Immature natural killer cell (primary cell): Measurements from ENCODE around the gene CDC42EP1. TPM values are rescaled to one million over a fixed set of nuclear protein-coding genes. Genes with fewer than 3 reads are reported as not detected.
"Not testable (repeated sequence)": the region's sequence is repeated elsewhere in the genome, so short reads cannot be mapped to it uniquely, and the experiment has no call there.

Experiments
- DNase-seq, 3 donors: peaks; one replicate each; pipeline ENCODE4 v3.0.0; 2022; ENCODE audit warnings: mixed read lengths in 1 of 3
- H3K27ac Mint-ChIP-seq, 6 donors: one replicate each; pipeline ENCODE4 v1.8.0; 2020; ENCODE audit warnings: mixed read lengths in 6 of 6, mild to moderate bottlenecking in 5 of 6, inconsistent platforms in 4 of 6, moderate library complexity in 3 of 6
- H3K27me3 Mint-ChIP-seq, 3 donors: one replicate each; pipeline ENCODE4 v1.8.0; 2020 to 2021; ENCODE audit warnings: low read depth in 3 of 3, mild to moderate bottlenecking in 3 of 3, mixed read lengths in 3 of 3, moderate library complexity in 3 of 3, inconsistent platforms in 1 of 3
- H3K36me3 Mint-ChIP-seq, 3 donors: one replicate each; pipeline ENCODE4 v1.8.0; 2020; ENCODE audit warnings: mixed read lengths in 3 of 3, inconsistent platforms in 2 of 3, mild to moderate bottlenecking in 2 of 3
- H3K4me1 Mint-ChIP-seq, 2 donors: one replicate each; pipeline ENCODE4 v1.8.0; 2020; ENCODE audit warnings: inconsistent platforms in 2 of 2, mild to moderate bottlenecking in 2 of 2, mixed read lengths in 2 of 2, moderate library complexity in 1 of 2
- H3K4me3 Mint-ChIP-seq, 5 donors: one replicate each; pipeline ENCODE4 v1.8.0; 2020; ENCODE audit warnings: mild to moderate bottlenecking in 5 of 5, mixed read lengths in 5 of 5, inconsistent platforms in 3 of 5, moderate library complexity in 3 of 5
- H3K9me3 Mint-ChIP-seq, 6 donors: one replicate each; pipeline ENCODE4 v1.8.0; 2020; ENCODE audit warnings: mild to moderate bottlenecking in 6 of 6, mixed read lengths in 6 of 6, inconsistent platforms in 4 of 6, moderate library complexity in 3 of 6
- polyA plus RNA-seq, 3 donors: library from polyadenylated mRNA; unstranded; fragments of 300-500 nt; fragmentation: Illumina TruSeq; gene quantifications; one replicate each; pipeline ENCODE4 v1.2.3, GENCODE V29; 2021

The CDC42EP1 gene
- polyA plus RNA-seq, 3 donors from 2014 or later = 0.17 to 0.40 TPM; not detected in 1

DNA sequence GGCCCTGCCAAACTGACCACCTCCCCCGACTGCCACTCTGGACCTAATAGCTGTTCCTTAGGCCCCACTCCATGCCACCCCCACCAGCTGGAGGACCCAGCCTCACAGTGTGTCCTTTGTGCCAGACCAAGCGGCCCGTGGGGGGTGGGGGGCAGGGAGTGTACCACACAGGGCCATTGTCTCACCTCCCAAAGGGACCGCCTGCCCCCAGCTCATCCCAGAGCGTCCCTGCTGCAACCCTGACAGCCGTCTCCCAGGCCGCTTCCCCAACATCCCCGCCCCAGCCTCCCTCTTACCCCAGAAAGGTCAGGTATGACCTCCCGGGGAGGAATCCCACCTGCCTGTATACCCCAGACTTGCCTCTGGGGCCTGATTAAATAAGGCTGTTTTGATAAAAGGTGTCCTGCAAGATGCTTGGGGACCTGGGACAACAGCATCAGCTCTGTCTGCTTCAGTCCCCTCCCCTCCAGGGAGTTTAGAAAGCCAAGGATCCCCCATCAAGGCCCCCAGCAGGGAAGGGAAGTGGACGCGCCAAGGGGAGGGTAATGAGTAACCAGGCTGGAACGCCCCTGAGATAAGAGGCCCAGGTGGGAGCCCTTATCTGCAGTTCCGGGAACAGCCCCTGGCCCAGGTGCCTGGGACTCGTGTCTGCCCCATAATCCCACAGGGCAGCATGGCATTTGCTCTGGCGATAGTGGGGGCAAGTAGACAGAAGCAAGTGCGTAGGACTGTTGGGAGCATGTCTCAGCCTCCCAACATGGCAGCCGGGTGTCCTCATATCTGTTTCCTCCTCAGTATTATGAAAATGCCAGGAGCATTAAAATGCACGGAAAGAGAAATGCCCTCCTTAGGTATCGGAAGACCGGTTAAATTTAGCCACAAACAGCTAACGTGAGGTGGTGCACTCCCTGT lies 9.0 kb downstream of the CDC42EP1 start:
- no peak overlapping the region for H3K4me3 Mint-ChIP-seq
- H3K27me3 Mint-ChIP-seq = peaks cover 5 to 10% (median 6%) of the 10 kb centered on the region in 3 donors
- peaks cover 22 to 25% of the 10 kb centered on the region in 2 donors for H3K4me1 Mint-ChIP-seq
- peaks cover 0 to 3% (median 0%) of the 10 kb centered on the region in 3 donors for H3K36me3 Mint-ChIP-seq
- H3K9me3 Mint-ChIP-seq = no peaks in the 10 kb centered on the region
- DNase-seq = no peak
- no peak overlapping the region for H3K27ac Mint-ChIP-seq

GRCh38 chr22:37569921-37570660 lies 9.8 kb downstream of the CDC42EP1 start:
- no peaks in the 10 kb centered on the region for H3K9me3 Mint-ChIP-seq
- DNase-seq = no peak
- H3K4me1 Mint-ChIP-seq = peaks cover 22 to 24% of the 10 kb centered on the region in 2 donors
- H3K4me3 Mint-ChIP-seq = no peak overlapping the region
- H3K36me3 Mint-ChIP-seq = peaks cover 0 to 3% (median 0%) of the 10 kb centered on the region in 3 donors
- H3K27me3 Mint-ChIP-seq = peaks cover 6 to 12% (median 6%) of the 10 kb centered on the region in 3 donors
- peak overlapping the region in 1 of 6 donors; percentile 68 for H3K27ac Mint-ChIP-seq

DNA sequence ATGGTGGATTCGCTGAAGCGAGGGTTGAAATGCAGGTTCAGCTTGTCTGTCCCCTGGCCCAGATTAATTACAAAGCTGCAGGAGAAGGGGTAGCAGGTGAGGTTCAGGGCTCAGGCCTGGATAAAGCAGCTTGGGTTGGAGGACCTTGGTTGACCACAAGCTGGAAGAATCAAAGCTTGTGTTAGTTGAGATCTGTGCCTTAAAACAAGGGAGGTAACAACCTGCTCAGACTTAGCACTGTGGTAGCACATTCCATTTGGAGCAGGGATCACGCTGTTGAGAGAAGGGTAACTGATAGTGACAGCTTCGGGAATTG lies 10.3 kb downstream of the CDC42EP1 start:
- Mint-ChIP-seq H3K9me3 (no peaks in the 10 kb centered on the region), H3K36me3 (peaks cover 0 to 3% (median 0%) of the 10 kb centered on the region in 3 donors), H3K27ac (peak overlapping the region in 1 of 6 donors; percentile 68), H3K27me3 (peaks cover 6 to 12% (median 6%) of the 10 kb centered on the region in 3 donors), H3K4me1 (peaks cover 20 to 21% of the 10 kb centered on the region in 2 donors), H3K4me3 (no peak overlapping the region)
- DNase-seq = no peak

DNA sequence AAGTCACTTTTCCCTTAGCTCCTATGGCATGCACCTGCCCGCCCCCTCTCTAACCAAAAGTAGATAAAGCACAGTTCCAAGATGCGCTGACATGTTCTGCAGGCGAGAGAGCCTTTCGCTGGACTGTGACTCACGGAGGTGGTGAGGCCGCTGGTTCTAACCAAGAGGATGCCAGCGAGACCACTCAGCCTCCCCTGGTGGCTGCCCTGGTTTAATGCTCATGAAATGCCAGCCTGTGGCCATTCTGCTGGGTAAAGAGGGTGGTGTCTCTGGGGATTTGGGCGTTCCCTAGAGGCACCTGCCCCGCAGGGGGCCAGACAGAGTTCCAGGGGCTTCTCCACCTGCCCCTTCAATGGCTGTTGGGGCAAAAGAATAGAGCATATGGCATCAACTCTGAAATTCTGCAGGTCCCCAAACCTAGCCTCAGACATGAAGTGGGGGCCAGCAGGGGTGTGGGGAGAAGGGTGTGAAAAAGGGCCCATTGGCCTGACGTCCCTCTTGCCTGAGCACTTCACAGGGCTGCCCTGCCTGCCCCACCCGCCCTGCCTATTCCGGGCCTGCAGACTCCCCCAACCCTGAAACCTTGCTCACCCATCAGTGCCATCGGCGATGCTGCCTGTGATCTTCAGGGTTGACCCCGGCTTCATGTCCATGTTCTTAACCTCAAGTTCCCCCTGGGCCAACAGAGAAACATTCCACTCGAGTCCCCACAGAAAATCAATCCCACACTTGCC lies 11.1 kb downstream of the CDC42EP1 start:
- Mint-ChIP-seq H3K27me3 (peaks cover 6 to 12% (median 6%) of the 10 kb centered on the region in 3 donors), H3K4me3 (no peak overlapping the region), H3K27ac (no peak overlapping the region), H3K4me1 (peaks cover 12 to 13% of the 10 kb centered on the region in 2 donors), H3K9me3 (no peaks in the 10 kb centered on the region), H3K36me3 (no peaks in the 10 kb centered on the region)
- no peak for DNase-seq

DNA sequence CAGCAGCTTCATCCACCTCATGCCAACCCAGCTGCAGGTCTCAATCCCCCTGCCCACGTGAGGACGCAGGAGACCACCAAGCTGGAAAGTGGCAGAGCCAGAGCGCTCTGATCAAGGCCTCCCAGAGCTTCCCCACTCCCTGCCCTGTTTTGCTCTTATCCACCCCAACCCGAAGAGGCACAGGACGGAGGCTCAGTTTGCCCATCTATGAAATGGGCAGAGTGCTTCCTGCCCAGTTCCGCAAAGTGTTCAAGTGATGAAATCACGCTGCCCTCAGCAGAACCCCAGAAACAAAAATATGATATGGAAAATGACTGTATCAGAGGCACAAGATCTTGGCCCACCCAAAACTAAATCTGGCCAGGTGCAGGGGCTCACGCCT lies 11.7 kb downstream of the CDC42EP1 start:
- H3K36me3 Mint-ChIP-seq = no peaks in the 10 kb centered on the region
- no peak overlapping the region for H3K4me3 Mint-ChIP-seq
- H3K9me3 Mint-ChIP-seq = no peaks in the 10 kb centered on the region
- peaks cover 5 to 10% (median 6%) of the 10 kb centered on the region in 3 donors for H3K27me3 Mint-ChIP-seq
- DNase-seq = no peak
- no peak overlapping the region for H3K27ac Mint-ChIP-seq
- peaks cover 7% of the 10 kb centered on the region in 2 donors for H3K4me1 Mint-ChIP-seq

DNA sequence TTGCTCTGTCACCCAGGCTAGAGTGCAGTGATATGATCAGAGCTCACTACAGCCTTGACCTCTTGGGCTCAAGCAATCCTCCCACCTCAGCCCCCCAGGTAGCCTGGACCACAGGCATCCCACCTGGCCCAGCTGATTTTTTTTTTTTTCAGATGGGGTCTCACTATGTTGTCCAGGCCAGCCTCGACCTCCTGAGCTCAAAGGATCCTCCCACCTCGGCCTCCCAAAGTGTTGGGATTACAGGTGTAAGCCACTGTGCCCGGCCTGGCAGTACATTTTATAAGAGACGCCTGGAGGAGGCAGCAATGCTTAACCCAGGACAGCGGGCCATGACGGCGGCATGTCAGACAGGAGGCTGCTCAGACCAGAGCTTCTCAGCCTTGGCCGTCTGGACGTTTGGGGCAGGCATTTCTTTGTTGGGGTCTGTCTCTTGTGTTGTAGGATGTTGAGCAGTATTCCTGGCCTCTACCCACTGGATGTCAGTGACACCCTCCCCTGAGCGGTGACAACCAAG lies 15.3 kb downstream of the CDC42EP1 start:
- no peaks in the 10 kb centered on the region for H3K36me3 Mint-ChIP-seq
- H3K9me3 Mint-ChIP-seq = no peaks in the 10 kb centered on the region
- H3K27me3 Mint-ChIP-seq = peaks cover 0 to 7% (median 5%) of the 10 kb centered on the region in 3 donors
- no peak overlapping the region for H3K4me3 Mint-ChIP-seq
- H3K27ac Mint-ChIP-seq = no peak overlapping the region
- DNase-seq = no peak
- peaks cover 7 to 15% of the 10 kb centered on the region in 2 donors for H3K4me1 Mint-ChIP-seq

DNA sequence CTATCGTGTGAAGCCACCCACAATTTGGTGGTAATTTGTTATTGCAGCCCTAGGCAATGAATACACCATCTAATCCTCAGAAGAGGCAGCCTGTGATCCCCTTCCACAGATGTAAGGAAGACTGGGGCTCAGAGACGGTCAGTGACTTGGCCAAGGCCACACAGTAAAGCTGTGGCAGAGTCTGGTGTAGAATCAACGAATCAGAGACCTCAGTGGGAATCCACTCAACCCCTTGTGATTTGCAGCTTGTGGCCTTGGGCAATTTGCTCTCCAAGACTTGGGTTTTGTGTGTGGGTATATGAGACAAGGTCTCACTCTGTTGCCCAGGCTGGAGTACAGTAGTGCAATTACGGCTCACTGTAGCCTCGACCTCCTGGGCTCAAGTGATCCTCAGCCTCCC lies 17.7 kb downstream of the CDC42EP1 start:
- H3K4me1 Mint-ChIP-seq = peaks cover 7 to 17% of the 10 kb centered on the region in 2 donors
- H3K27ac Mint-ChIP-seq = no peak overlapping the region
- H3K4me3 Mint-ChIP-seq = no peak overlapping the region
- H3K9me3 Mint-ChIP-seq = no peaks in the 10 kb centered on the region
- H3K36me3 Mint-ChIP-seq = no peaks in the 10 kb centered on the region
- DNase-seq = no peak
- peaks cover 3 to 18% (median 6%) of the 10 kb centered on the region in 3 donors for H3K27me3 Mint-ChIP-seq

GRCh38 chr22:37581504-37581903 lies 21.2 kb downstream of the CDC42EP1 start:
- Mint-ChIP-seq H3K4me1 (peaks cover 7 to 17% of the 10 kb centered on the region in 2 donors), H3K27me3 (peaks cover 3 to 20% (median 7%) of the 10 kb centered on the region in 3 donors), H3K27ac (no peak overlapping the region), H3K4me3 (no peak overlapping the region), H3K36me3 (no peaks in the 10 kb centered on the region), H3K9me3 (no peaks in the 10 kb centered on the region)
- DNase-seq = no peak

DNA sequence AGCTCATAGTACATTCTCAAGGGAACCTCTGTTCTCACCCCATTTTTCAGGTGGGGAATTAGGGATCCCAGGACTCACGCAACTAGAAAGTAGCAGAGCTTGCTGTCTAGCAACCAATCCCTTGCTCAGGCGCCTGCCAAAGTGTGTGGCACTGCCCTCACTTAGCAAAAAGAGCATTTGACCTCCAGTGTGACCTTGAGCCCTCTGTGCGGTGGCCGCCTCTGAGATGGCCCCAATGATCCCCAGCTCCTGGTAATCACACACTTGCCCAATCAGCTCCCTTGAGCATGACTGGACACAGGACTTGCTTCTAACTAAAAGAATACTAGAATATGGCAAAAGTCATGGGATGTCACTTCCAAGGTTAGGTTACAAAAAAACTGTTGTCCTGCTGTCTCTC lies 22.2 kb downstream of the CDC42EP1 start:
- H3K9me3 Mint-ChIP-seq = no peaks in the 10 kb centered on the region
- DNase-seq = no peak

GRCh38 chr22:37588546-37589215 lies 28.4 kb downstream of the CDC42EP1 start:
- Mint-ChIP-seq H3K9me3 (no peaks in the 10 kb centered on the region), H3K36me3 (no peaks in the 10 kb centered on the region), H3K4me1 (peaks cover 11 to 14% of the 10 kb centered on the region in 2 donors), H3K4me3 (no peak overlapping the region), H3K27me3 (peaks cover 0 to 6% (median 3%) of the 10 kb centered on the region in 3 donors), H3K27ac (no peak overlapping the region)
- DNase-seq = no peak

More for the DNA sequence above, 22.2 kb downstream of the CDC42EP1 start:
- peaks cover 3 to 20% (median 6%) of the 10 kb centered on the region in 3 donors for H3K27me3 Mint-ChIP-seq
- H3K4me1 Mint-ChIP-seq = peaks cover 7 to 15% of the 10 kb centered on the region in 2 donors
- H3K36me3 Mint-ChIP-seq = no peaks in the 10 kb centered on the region
- no peak overlapping the region for H3K27ac Mint-ChIP-seq
- H3K4me3 Mint-ChIP-seq = no peak overlapping the region

DNA sequence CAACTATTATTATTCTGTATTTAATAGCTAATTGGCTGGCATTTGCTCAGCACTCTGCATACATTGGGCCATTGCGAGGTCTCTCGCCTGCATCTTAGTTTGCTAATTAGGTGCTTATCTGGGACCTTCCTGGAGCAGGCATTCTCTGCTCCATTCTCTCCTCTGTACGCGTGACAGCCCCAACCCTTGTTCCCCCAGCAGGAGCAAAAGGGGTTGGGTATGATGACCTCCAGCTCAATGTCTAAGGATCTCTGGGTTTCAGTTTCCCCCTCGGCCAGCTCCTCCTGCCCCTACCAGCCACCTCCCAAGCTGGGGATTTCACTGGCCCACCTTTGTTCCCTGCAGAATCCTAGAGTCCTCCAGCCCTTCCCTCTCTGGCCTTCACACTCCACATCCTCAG lies 29.4 kb downstream of the CDC42EP1 start:
- H3K27ac Mint-ChIP-seq = no peak overlapping the region
- H3K27me3 Mint-ChIP-seq = peaks cover 0 to 6% (median 3%) of the 10 kb centered on the region in 3 donors
- no peaks in the 10 kb centered on the region for H3K9me3 Mint-ChIP-seq
- H3K4me3 Mint-ChIP-seq = no peak overlapping the region
- H3K36me3 Mint-ChIP-seq = no peaks in the 10 kb centered on the region
- DNase-seq = no peak
- peaks cover 11 to 14% of the 10 kb centered on the region in 2 donors for H3K4me1 Mint-ChIP-seq

DNA sequence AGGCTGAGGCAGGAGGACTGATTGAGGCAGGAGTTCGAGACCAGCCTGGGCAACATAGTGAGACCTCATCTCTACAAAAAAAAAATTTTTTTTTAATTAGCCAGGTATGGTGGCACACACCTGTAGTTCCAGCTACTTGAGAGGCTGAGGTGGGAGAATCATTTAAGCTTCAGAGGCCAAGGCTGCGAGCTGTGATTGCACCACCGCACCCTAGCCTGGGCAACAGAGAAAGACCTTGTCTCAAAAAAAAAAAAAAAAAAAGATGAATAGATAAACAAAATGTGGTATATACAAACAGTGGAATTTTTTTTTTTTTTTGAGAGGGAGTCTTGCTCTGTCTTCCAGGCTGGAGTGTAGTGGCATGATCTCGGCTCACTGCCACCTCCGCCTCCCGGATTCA lies 30.8 kb downstream of the CDC42EP1 start:
- H3K36me3 Mint-ChIP-seq, H3K9me3 Mint-ChIP-seq, H3K27ac Mint-ChIP-seq, H3K27me3 Mint-ChIP-seq, DNase-seq, H3K4me3 Mint-ChIP-seq: not testable (repeated sequence)
- peaks cover 11 to 14% of the 10 kb centered on the region in 2 donors for H3K4me1 Mint-ChIP-seq

DNA sequence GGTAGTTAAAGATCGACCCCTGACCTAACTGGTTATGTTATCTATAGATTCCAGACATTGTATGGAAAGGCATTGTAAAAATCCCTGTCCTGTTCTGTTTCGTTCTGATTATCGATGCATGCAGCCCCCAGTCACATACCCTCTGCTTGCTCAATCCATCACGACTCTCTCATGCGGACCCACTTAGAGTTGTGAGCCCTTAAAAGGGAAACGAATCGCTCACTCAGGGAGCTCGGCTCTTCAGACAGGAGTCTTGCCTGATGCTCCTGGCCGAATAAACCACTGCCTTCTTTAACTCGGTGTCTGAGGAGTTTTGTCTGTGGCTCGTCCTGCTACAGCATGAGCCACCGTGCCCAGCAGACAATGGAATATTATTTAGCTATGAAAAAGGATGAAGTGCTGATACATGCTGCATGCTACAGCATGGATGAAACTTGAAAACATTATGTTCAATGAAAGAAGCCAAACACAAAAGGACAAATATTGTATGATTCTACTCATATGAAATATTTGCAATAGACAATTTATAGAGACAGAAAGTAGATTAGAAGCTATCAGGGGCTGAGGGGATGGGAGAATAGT lies 31.6 kb downstream of the CDC42EP1 start:
- Mint-ChIP-seq H3K27ac (peak overlapping the region in 5 of 6 donors; percentile 48 to 87 (median 80)), H3K4me3 (peak overlapping the region; percentile 83 to 90 (median 84)), H3K36me3 (no peaks in the 10 kb centered on the region), H3K4me1 (peaks cover 11 to 14% of the 10 kb centered on the region in 2 donors), H3K9me3 (no peaks in the 10 kb centered on the region), H3K27me3 (peaks cover 2 to 4% (median 3%) of the 10 kb centered on the region in 3 donors)
- no peak for DNase-seq
